GM18498 (cell line): ENCODE data around the gene PHACTR1.
"Not testable (repeated sequence)": the region's sequence is repeated elsewhere in the genome, so short reads cannot be mapped to it uniquely, and the experiment has no call there.

ENCODE experiments used
- ATAC-seq: cut with Tn5 transposase; IDR thresholded peaks from one replicate; pipeline ENCODE4 v1.9.1; 2021; ENCODE audit warnings: mild to moderate bottlenecking, moderate library complexity; ENCODE audit not compliant: unreplicated experiment

The PHACTR1 gene

DNA sequence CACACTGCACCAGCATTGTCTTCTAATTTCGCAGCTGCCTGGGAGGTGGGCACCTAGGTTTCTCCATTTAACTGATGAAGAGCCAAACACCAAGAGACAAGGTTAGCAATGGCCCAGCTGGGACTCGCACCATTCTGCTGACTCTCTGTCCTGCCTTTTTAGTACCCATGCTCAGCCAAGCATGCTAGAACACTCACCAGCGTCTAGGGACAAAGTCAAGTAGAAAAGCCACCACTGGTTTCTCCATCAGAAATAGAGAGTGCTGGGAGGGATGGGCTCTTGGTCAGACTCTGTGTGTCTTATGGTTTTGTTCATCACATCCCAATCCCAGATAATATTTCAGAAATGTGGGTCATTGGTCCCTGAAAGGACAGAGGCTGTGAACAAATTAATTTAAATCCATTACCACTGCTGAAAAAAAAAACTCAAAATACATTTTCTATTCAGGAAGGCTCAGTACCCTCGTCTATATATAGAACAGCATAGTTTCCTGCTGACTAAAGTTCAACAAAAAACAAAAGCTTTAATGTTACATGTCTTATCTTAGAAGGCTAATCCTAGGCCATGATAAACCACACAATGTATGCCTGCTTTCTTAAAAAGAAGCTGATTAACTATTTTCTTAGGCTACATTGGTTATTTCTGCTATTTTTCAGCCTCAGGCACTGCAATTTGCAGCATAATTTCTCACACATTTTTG, 500.8 kb downstream of the PHACTR1 start:
- no peak for ATAC-seq

DNA sequence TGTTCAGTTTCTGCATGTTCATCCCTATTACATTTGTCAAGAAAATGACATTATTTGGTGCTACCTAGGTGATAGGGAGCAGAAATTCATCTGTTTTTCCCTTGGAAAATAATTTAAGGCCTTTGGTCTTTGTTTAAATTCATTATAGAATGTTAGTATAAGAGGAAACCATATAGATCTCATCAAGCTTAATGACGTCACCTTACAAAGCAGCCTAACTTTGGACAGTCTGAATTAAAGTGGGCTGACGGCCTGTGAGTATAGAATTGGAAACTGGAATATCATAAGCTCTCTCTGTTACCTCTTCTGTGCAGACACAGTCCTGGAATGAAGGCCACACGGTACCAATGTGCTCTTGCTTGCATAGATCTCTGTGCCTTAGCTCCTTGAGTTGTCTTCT, 503.7 kb downstream of the PHACTR1 start:
- ATAC-seq, result no peak

DNA sequence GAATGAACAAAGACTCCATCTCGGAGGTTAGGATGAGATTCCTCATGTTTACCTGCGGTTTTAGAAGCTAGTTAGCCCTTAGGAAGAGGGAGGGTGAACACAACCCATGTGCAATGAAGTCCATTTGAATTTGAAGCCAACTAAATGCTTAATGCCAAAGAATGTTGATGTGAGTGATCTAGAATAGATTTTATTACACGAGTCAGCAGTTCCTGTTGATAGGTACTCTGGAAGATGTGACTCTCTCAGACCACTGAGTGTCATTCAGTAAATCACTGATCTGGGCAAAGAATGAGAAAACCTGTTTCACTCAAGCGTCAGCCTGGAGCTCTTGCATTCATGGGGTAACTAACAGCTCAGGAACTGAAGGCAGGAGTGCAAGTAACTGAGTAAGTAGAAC, 505.5 kb downstream of the PHACTR1 start:
- no peak for ATAC-seq

DNA sequence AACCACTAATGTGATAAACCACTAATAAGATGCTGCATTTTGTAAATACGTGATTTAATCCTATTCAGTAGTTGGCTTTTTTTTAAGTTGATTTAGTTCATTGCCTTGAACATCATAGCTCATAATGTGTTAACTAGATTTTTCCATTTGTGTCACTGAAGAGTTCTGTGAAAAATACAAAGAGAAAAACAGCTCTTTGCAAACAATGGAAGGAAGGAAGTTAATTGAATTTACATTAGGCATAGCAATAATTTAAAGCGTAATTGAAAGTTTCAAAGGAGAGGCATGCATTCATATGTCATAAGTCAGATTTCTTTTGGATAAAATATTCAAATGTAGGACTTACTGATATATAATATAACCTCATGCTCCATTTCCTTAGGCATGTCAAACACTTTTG, 509.5 kb downstream of the PHACTR1 start:
- ATAC-seq, result no peak

DNA sequence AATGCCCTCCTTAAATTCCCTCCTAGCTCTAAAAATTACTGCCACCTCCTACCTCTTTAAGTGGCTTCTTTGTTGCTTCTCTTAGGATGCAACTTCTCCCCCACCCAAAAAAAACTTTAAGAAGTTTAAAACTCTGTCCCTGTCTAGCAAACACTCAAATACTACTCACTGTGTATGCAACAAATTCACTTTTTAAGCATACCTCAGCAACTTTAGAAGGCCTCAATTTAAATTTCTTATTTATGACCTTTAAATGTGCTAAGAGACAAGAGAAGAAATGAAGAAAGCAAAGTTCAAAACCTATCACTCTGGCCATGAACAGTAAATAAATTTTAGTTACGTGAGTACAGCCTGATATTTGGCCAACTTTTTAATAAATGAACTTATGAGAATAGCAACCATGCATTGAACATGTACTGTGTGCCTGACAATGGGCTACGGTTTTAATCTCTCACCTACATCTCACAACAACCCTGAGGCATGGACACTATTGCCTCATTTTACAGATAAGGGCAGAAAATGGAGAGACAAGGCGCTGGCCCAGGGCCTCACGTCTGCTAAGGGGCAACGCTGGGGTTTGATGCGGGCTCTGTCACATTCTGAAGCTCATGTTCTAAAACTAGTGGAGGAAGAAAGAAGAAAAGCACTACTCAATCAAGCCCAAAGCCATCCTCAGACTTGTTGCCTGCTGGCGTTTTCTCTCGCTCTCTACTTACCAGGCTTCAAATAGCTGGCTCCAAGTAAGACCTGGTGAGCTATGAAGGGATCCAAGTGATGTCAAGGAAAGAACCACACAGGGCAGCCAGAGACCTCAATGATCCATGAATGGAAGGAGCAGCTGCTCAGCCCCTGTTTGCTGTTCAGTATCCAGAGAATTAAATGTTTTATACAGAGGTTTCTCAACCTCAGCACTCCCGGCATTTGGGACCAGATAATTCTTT, 512.0 kb downstream of the PHACTR1 start:
- no peak for ATAC-seq

DNA sequence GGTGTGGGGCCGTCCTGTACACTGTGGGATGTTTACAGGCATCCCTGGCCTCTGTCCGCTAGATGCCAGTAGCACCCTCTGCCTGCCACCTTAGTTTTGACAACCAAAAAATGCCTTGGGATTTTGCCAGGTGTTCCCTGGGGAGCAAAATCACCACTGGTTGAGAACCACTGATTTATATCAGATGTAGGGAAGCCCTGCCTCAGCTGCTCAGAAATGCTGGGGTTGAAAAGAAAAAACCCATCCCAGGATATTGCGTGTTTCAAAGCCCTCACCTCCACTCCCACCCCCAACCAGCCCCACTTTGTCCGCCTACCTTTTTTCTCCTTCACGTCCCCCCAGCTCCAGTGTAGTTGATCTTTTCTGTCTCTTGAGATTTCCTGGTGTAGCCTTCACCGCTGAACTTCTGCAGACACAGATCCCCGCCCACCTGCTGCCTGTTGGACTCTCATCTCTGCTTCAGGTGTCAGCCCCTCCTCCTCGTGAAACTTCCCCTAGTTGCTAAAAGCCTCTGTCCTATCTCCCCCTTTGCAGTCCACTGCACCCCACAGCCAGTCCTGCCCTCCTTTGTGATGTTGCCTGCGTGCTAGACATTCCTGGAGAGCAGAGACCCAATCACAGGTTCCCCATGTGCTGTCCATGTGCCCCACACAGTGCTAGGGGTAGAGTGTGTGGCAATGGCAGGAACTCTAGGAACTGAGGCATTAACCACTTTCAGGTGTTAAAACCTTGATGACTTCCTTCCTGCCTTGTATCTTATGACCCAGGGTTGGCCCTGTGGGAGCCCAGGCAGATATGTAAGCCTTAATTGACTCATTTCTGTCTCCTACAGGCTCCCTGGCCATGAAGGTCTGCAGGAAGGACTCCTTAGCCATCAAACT, 512.9 kb downstream of the PHACTR1 start:
- peak; percentile 90 for ATAC-seq

DNA sequence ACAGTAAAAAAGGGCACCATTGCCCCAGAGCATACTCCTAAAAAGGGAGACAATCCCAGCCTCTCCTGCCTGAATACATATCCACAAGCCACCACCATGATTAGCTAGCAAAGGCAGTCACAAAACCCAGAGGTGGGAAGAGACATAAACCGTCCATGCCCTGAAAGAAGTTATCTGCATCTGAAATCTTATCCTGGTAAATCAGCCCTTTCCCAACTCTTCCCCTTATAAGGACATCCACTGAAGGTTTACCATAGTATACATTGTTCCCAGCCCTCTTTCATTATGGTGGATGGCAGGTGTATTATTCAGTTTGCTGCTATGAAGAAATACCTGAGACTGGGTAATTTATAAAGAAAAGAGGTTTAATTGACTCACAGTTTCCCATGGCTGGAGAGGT, 516.5 kb downstream of the PHACTR1 start:
- no peak for ATAC-seq

DNA sequence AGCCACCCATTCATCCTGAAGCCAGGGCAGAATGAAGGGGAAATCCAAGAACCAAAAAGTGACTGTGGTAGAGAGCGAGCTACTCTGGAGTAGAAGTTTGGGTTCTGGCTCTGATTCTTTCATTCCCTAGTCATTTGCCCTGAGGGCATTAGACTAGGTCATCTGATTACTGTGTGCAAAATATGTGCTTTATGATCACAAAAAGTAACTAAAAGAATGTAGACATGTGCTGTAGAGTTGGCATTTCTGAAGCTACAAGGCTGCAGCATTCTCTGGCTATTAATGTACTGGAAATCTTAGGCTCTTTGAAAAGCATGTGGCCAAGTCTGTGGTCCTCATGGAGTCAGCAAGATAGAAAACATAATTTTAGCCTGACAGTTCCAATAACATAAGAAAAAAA, 517.6 kb downstream of the PHACTR1 start:
- no peak for ATAC-seq

DNA sequence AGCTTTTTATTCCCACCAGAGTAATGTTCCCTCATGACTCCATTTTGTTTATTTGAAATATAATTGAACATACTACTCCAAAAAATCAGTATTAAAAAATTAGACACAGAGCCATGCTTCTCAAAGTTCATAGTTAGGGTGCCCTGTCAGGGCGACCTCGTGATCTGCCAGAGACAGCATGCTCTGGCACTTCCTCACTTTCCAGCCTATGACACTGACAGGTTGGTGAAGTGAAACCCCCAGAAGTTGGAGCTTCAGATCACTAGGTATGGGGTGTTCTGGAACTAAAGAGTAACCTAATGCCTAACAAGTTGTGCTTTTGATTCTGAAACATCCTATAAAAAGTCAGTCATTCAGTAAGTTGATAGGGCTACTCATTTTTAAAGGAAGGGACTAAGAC, 518.8 kb downstream of the PHACTR1 start:
- ATAC-seq, result no peak

DNA sequence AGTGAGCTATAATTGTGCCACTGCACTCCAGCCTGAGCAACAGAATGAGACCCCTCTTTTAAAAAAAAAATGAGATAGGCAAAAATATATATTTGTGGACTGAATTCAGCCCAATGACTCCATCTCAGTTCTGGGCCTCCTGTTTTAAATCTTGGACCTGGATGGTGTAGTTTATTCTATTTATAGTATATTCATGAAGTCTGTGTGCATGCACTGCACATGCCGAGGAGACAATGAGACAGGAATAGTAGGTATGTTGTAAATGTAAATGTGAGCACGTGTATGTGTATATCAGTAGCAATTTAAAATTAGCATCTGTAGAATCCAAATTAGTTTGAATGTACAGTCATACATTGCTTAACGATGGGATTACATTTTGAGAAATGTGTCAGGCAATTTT, 520.8 kb downstream of the PHACTR1 start:
- no peak for ATAC-seq

DNA sequence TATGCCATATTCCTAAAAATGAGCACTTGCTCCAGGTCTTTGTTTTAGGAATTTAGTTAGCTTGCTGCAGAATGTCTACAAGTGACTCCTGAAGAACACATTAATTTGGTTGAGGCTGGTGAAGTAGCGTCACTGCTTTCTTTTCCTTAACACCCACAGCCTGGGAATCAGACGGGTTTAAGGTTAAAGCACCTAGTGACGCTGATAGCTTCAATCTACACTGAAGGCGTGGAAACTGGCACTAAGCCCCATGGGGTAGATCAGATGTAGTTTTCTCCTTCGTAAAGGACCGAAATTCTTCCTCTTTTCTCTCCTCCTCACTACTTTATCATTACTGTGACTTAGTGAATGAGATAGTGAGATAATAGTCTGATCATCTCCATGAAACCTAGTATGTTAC, 521.5 kb downstream of the PHACTR1 start:
- no peak for ATAC-seq

DNA sequence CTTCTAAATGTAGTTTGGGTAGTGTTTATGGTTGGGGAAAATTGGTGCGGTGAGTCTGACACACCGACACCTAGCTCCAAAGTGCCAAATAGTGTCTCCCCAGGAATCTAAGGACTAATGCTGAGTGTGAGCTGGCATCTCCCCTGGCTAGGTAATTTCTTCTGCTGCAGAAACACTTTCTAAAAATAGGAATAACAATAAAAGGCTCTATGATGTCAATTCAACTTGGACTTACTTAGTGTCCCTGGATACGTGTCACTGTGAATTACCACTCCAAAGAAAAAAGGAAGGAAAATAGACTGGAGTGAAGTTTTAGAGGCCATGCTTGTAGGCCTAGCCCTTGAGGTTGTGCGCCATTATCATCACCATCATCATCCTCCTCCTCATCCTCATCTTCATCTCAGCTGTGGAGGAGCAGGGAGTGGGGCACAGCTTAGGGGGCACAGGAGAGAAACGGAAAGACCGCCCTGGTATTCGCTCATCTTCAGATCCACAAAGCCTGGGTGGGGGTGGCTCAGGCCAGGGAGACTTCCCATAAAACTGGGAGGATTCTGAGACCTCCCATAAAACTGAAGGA, 522.2 kb downstream of the PHACTR1 start:
- no peak for ATAC-seq

DNA sequence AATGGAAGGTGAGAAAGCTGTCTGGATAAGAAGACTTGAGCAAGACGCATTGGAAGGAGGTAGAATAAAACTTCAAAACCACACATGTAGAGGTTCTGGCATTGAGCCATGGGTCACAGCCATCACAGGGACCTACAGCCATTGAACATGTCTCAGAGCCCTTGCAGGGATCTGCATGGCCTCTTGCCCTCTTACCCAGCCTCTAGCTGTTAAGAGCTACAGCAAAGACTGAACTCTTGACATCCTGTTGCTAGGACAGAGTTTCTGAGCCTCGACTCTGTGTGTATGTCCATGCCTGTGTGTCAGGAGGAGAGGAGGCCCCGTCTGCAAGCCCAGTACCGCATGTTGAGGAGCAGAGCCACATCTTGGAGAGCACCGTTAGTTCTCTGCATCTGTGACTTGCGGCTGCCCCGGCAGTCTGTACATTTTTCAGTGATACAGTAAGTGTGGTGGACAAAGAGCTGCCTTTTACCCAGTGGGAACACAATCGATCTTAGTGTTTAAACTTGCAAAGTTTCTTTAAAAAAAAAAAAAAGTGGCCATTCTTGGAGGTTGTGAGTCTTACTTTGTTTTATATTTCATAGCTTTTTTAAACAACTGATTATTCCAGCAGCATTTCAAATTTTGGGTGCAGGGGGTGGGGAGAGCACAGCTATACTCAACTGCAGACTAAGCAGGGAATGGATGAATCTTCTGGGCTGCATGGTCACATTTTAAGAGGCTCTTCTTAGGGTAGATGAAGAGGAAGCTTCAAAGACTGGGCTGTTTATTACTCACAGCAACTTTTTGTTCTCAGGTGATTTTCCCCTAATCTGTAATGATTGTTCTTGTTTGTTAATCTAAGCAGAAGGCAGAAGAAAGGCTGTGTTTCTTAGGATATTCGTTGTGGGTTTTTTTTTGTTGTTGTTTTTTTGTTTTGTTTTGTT, 523.2 kb downstream of the PHACTR1 start:
- ATAC-seq, result no peak

DNA sequence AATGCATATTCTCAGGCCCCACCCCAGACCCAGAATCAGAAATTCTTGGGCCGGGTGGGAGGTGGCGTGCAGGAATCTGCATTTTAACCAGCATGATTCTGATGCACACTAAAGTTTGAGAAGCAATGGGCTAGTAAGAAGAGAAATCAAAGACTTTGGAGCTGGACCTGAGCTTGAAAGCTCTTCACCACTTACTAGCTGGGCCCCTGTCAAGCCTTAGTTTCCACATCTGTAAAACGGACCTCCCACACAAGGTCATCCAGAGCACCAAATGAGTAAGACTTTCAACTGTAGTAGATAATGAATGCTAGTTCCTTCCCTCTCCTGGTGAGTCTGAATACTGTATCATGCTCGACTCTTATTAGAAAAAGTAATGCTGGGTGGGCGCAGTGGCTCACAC, 524.8 kb downstream of the PHACTR1 start:
- ATAC-seq, result no peak

DNA sequence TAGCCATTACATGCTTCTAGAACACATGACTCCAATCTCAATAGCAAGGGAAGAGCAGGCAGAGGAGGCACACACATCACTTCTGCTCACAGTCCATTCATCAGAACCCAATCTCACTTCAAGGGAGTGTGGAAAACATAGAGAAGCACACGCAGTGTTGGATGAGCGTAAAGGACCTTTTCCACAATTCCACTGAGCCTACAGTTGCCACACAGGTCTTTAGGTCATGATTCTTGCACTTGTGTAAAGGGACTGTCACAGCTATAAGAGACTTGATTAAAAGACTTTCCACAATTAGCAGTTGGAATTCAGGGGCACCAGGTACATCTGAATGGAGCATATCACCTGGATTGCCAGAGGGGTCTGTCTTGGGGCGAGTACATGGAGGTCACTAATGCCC, 525.6 kb downstream of the PHACTR1 start:
- ATAC-seq, result no peak

DNA sequence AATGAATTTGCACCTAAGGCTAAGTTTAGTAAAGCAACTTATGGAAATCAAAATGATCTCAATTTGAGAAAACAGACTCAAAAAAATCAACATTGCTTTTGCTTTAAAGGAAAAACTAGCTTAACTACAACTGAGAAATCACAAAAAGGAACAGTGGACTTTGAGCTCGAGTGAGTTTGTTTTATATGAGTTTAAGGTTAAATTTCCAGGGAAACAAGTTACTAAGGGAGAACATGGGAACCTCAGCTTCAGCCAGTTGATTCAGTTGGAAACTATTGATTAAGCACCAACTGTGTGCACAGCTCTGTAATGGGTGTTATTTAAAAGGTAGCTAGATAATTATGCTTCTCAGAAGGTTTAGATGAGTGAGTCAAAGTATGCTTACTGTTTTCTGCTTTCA, 526.0 kb downstream of the PHACTR1 start:
- no peak for ATAC-seq

DNA sequence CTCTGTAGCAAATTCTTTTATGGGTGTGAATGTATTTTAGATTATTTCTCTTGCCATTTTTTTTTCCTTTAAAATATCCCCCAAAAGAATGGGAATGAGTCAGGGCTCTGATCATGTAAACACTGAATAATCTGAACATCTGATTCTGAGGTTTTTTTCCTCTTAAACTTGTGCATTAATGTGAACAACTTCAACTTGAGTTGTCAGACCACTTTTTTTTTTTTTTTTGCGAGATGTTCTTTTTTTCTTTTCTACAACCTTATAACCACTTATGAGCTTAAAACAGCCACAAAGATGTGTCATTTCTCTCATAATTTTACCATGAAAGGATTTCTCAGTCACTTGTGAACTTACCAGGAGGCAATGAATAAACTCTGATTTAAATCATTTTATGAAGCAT, 526.5 kb downstream of the PHACTR1 start:
- no peak for ATAC-seq

DNA sequence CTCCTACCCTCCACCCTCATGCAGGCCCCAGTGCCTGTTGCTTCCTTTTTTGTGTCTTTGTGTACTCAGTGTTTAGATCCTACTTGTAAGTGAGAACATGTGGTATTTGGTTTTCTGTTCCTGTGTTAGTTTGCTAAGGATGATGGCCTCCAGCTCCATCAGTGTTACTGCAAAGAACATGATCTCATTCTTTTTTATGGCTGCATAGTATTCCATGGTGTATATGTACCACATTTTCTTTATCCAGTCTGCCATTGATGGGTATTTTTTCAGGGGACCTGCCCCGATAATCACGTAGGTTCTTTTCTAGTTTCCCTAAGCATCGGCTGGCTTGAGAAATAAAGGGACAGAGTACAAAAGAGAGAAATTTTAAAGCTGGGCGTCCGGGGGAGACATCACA, 527.2 kb downstream of the PHACTR1 start:
- not testable (repeated sequence) for ATAC-seq

DNA sequence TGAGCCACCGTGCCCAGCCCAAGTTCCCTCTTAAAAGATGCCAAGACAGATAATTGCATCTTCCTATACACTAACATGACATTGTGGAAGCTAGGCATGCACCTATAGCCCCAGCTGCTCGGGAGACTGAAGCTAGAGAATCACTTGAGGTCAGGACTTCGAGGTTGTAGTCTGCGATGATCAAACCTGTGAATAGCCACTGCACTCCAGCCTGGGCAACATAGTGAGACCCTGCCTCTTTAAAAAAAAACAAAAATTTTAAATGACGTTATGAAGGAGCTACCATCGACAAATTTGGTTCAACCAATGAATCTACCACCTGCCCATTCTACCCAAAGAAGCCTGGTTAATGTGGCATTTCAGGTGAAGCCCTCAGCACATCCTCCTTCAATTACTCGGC, 531.1 kb downstream of the PHACTR1 start:
- no peak for ATAC-seq

DNA sequence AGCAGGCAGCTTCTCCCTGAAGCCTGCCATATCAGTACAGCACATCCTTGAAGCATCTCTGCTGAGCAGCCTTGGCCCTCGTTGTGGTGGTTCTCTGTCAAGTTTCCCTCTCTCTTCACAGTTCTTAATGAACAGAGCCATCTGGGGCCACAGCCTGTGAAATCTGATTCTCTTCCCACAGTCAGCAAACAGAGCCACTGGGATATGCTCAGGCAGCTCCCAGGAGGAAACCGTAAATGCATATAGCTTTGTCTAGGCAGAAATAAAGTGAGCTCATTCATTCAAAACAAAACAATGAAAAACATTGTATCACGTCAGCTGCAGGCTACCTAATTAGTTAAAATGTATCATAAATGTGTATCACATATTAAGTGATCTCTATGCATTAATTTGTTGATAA, 531.5 kb downstream of the PHACTR1 start:
- ATAC-seq, result no peak
